ENCODE results near the gene KDM5C.

GRCh38 chrX:53269536-53270107, 44.6 kb upstream of the KDM5C start:
- TF ChIP-seq HDAC6 (IDR thresholded peaks at IDR 0.05; ENCODE audit: low read depth, low read length) = no peak
- no peak for TF ChIP-seq CTCF (IDR thresholded peaks at IDR 0.05; ENCODE audit: control extremely low read depth in 1 of 3, insufficient read depth in 1 of 3, low read depth in 1 of 3, low read length in 3 of 3)
- TF ChIP-seq RFX5 (IDR thresholded peaks at IDR 0.05; ENCODE audit: borderline replicate concordance, low read depth, low read length) = no peak
- no peak for TF ChIP-seq EP300 (IDR thresholded peaks at IDR 0.05; ENCODE audit: borderline replicate concordance in 1 of 2, low read depth in 2 of 2, low read length in 2 of 2)
- TF ChIP-seq NRF1 (IDR thresholded peaks at IDR 0.05; ENCODE audit: low read depth, low read length) = no peak
- TF ChIP-seq YY1 (IDR thresholded peaks at IDR 0.05; ENCODE audit: low read depth, low read length) = no peak
- no peak for TF ChIP-seq POLR2AphosphoS5 (IDR thresholded peaks at IDR 0.05; ENCODE audit: low read depth, low read length)
- no peak for TF ChIP-seq HDAC2 (IDR thresholded peaks at IDR 0.05; ENCODE audit: borderline replicate concordance in 1 of 2, low read depth in 2 of 2, low read length in 2 of 2)
- TF ChIP-seq CREB1 (IDR thresholded peaks at IDR 0.05) = no peak
- no peak for TF ChIP-seq CBX5 (IDR thresholded peaks at IDR 0.05; ENCODE audit: low read depth, low read length)
- TF ChIP-seq GTF2F1 (IDR thresholded peaks at IDR 0.05; ENCODE audit: borderline replicate concordance, low read depth, low read length) = no peak
- TF ChIP-seq ATF2 (IDR thresholded peaks at IDR 0.05; ENCODE audit: low read length) = no peak
- TF ChIP-seq USF2 (IDR thresholded peaks at IDR 0.05; ENCODE audit: low read length) = no peak
- no peak for TF ChIP-seq TAF1 (IDR thresholded peaks at IDR 0.05; ENCODE audit: low read depth, low read length)

All from H1 (cell line).